HG02588 (cell line): ENCODE data around the gene KLHL15.
"Not testable (repeated sequence)": the region's sequence is repeated elsewhere in the genome, so short reads cannot be mapped to it uniquely, and the experiment has no call there.

Source experiments
- ATAC-seq: cut with Tn5 transposase; IDR thresholded peaks from one replicate; pipeline ENCODE4 v1.9.1; 2021; ENCODE audit warnings: mild to moderate bottlenecking, moderate library complexity; ENCODE audit not compliant: unreplicated experiment

Gene KLHL15

DNA sequence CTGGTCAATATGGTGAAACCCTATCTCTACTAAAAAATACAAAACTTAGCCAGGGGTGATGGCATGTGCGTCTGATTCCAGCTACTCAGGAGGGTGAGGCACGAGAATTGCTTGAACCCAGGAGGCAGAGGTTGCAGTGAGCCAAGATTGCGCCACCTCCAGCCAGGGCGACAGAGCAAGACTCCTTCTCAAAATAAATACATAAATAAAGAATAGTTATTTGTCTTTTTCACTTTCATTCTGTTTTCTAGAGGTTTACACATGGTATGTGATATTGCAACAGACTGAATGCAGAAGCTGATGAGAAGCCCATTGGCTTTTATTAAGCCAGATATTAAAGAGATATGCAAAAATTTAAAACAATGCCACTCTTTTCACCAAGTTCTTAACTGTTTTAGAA is 8.2 kb downstream of the KLHL15 start:
- ATAC-seq, result no peak

DNA sequence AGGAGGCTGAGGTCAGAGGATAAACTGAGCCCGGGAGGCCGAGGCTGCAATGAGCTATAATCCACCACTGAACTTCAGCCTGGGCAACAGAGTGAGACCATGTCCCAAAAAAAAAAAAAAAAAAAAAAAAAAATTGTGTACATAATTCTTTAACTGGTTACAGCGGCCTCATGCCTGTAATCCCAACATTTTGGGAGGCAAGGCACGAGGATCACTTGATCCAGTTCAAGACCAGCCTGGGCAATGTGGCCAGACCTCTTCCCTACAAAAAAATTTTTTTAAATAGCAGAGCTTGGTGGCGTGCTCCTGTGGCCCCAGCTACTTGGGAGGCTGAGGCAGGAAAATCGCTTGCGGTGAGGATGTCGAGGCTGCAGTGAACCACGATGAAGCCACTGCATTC is 9.3 kb downstream of the KLHL15 start:
- ATAC-seq, result no peak

DNA sequence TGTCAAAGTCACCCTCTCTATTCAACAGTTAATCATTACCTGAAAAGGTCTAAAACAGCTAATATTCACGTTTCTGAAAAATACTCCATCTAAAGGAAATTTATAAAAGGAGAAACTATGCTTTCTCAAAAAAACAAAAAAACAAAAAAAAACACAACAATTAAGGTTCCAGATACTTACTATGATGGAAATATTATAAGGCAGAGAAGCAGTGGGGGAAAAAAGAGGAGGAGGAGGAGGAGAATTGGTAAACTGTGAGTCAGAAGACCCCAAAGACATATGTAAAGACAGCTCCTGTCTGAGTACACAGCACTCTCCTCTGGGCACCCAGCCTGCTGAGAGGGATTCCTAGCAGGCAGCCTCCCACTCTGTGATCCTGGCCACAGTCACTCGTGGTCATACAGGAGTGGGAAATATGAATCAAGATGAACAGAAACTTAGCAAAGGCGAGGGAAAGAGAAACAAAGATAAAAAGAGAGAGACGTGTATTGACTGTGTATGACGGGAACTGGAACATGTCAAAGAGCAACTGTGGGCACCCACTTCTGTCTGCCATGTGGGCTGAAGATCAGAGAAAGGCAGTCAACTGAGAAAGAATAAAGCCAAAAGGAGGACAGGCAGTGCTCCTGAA is 12.5 kb downstream of the KLHL15 start:
- peak; percentile 80 for ATAC-seq

DNA sequence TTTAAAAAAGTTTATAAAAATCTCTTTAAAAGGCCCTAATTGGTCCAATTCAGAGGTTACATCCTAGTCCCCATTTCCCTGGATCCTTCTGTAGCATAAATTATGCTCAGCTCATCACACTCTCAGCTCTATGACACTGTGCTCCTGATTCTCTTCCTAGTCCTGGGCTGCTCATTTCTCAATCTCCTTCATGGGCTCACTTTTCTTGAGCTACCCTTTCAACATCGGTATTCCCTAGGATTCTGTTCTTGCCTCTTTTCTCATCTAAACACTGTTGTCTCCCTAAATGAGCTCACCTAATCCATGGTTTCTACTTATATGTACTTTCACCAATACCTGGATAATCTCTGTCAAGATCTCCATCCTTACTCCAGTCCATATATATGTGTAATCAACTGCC is 14.7 kb downstream of the KLHL15 start:
- ATAC-seq, result no peak

DNA sequence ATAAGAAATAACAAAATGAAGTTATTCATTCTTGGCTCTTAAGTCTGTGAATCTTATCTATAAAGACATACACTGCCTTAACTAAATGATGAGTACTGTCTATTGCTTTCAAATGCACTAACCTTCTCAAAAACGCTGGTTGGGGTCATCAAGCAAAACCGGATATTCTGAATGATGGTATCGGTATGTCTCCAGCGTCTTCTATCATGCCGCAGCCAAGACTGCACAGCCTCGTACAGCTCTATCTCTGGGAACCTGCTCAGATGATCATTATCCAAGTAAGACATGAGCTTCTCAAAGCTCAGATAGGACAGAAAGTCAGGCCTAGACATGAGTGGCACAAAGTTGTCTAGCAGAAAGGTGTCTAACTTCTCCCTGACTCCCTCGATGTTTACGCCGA is 21.1 kb downstream of the KLHL15 start:
- no peak for ATAC-seq

DNA sequence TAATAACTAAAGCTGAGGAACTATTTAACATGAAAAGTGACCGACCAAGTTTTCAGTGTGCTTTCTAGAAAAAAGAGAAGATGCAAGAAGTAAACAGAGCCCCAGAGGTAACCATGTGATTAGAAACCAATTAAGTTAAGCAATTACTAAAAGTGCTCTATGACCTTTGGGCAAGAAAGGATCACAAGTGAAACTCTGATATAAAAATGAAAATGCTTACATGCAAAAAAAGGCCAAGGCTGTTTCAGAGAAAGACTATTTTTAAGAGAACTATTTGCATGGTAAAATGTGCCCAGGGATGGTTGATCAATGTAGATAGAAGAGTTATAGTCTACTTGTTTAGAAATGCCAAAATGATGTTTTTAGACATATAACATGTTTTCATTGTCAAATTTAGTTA is 22.0 kb downstream of the KLHL15 start:
- ATAC-seq, result no peak

DNA sequence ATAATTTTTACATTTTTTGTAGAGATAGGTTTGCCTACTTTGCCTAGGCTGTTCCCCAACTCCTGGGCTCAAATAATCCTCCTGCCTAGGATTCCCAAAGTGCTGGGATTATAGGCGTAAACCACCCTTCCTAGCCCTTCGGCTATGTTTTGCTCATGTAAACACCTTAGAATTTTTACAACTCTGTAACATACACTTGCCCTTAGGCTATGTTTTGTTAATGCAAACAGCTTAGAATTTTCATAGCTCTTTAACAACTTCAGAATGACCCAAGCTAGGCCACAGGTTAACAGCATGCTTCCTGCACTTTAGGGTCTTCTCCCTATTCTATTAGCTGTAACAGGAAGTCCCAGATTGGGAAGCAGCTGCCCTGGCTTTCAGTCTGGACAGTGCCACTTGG is 24.2 kb downstream of the KLHL15 start:
- ATAC-seq, result no peak

DNA sequence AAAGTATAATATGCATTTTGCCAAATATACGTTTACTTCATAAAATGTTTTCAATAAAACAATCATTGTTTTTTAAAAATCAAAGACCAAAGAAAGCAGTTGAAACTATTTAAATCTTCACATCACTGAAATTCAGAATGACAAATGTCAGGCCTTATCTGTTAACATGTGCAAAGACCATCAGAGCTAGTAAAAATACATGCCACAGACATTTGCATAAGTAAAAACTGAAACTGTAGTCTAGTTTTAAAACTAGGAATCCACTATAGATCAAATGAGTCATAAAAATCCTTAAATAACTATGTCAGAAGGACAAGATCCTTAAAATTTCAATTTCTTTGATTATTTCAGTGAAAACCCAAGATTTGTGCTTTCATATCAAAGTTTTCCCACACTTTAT is 24.8 kb downstream of the KLHL15 start:
- ATAC-seq, result no peak

DNA sequence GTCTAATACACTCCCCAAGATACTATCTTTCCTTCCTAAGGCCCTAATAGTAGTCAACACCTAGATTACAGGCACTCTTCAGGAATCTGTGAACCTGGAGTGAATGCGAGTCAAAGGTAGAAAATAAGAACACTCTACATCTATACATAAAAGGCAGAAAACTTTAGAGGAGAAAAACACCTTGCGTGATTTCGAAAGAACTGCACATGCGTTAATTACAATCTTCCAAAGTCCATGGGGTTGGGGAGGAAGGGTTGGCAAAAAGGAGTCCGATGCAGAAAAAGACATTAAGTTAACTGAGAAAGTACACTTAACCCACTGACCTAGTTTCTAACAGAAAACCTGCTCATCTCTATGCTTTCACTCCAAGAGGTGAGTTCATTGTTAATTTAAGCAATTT is 27.3 kb downstream of the KLHL15 start:
- ATAC-seq, result no peak

DNA sequence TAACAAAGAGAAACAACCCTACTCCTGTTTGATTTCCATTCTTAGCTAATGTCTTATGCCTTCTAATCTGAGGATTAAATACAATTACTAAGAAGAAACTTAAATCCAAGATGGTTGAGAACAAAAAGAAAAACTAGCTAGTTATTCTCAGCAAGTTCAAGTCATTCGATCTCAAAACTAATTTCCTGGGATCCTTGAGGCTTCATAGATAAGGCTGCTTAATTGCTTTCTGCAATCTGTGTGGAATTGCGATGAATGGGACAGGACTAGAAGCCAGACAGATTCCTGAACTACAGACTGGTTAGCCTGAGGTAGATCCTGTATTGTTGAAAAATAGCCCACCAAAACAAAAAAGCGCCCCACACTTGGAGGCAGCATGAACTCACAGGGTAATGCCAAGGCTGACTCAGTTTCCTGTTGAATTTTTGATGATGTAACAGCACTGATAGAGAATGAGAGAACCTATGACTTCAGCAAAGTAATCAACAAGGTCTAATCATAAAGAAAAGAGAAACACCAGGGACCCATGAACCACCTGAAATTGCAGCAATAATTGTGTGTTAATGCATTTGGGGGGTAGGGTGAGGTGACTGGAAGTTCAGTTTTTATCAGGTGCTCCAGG is 33.9 kb downstream of the KLHL15 start:
- ATAC-seq, result no peak

DNA sequence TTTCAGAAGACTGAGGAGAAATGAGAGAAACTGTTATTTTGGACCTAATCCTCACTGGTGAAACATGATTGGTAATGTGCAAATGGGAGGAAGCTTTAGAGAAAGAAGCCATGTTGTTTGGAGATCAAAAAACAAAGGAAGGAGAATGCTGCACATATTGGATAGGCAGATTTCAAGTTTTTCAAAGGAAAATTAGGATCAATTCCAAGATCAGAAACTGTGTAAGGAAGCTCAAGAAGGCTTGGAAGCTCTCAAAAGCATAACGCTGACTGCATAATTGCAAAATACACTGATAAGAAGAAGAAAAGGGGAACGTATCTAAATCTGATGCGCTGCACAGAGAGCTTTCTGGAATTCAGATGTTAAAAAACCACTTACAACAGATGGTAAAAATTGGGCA is 34.6 kb downstream of the KLHL15 start:
- ATAC-seq, result no peak

DNA sequence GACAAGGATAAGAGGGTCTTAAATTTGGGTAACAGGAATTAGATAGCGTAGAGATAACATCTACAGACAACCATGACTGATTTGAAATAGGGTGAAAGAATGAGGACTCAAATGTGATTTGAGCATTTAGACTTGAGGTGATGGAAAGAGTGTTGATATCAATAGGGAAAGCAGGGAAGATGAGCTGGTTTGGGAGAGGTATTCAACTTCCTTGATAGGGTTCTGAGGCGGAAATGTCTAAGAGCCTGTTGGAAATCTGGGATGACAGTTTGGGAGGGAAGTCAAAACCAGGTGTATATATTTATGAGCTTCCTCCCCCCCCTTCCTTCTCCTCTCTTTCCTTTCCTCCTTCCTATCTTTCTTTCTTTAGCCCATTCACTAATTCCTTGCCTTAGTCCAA is 36.5 kb downstream of the KLHL15 start:
- ATAC-seq, result no peak

DNA sequence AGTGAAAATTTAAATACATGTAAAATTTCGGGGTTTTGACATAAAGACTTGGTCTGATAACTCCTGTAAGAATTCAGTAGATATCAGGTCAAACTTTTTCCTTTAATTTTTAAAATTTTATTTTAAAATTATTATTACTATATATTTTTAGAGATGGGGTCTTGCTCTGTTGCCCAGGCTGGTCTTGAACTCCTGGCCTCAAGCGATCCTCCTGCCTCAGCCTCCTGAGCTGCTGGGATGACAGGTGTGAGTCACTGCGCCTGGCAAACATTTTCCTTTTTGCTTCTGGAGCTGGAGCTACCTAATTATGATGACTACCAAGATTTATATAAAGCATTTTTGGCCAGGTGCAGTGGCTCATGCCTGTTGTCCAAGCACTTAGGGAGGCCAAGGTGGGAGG is 37.3 kb downstream of the KLHL15 start:
- no peak for ATAC-seq

DNA sequence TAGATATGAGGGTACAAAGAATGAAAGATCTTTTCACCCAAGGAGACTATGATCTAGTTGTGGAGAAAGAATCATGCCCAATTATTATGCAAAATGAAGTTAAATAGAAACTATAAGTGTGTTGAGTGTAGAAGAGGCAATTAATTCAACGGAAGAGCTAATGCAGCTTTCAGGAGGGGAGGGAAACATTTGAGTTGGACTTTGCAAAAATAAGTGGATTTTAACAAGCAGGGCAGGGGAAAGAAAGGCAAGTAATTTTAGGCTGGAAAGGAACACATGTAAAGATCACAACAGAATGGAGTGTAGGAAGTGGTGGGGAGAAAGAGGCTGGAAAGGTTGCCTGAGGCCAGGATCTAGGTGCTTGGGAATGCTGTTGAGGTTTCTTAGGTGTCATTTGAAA is 44.1 kb downstream of the KLHL15 start:
- no peak for ATAC-seq

DNA sequence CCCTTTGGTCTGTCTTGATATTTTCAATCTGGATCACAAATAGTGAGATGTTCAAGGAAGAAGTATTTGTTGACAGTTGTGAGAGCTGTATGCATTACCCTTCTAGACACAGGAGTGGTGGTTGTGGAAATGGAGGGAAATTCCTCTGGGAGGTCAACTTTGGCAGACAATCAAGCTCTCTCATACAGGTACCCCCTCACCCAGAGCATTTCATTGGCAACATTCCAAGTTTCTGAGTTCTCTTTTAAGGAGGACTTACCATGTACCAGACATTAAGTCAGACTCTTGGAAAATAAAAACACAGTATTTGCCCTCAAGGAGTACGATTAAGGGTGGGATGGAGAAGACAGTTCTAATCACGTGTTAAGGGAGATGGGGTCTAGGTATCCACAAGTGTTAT is 45.3 kb downstream of the KLHL15 start:
- ATAC-seq, result no peak

DNA sequence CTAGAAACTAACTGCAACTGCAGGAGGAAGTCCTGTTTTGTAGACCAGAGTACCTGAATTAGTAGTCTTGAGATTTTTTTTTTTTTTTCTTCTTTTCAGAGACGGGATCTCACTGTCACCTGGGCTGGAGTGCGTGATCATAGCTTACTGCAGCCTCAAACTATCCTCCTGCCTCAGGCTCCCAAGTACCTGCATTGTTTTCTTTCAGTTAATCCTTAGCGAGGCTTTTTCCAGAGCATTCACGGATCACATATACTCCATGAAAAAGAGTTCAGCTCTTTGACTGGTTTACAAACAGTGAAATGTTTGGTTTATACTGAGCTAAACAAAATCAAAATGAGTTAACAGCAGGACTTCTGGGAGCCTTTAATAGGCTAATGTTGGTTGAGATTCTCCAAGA is 45.8 kb downstream of the KLHL15 start:
- ATAC-seq, result no peak

DNA sequence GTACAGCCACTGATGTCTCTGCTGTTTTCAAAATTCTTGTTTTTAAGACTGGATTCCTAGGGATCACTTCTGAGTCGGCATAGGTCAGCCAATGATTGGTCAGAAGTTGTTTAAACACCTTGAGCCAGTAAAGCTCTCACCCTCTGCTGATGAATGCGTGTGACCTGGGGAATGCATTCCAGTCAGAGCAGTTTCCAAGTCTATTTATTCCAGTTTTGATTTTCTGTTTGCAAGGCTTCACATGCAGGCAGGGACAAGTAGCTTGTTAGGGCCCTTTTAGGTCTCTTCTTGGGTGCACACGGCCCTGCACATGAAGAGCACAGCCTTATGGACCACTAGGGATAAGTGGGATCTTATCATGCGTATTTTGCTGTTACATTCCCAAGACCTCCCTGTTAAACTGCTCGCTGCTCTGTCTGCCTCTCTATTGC is 47.0 kb downstream of the KLHL15 start:
- ATAC-seq, result no peak

DNA sequence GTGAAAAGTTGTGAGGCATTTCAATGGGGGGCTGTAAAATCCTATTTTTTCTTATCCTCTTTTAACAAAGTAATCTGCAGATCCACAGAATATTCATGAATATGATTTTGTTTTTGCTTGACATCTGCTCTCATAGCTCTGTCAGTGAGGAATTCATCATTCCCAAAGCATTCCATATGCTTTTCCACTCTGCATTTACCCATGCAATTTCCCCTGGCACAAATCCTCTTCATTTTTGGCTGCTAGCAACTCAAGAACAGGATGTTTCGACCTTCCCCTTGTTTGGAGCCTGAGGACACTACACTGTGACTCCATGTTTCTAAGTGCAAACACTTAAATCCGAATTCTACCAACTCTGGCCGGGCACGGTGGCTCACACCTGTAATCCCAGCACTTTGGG is 48.5 kb downstream of the KLHL15 start:
- ATAC-seq, result no peak

DNA sequence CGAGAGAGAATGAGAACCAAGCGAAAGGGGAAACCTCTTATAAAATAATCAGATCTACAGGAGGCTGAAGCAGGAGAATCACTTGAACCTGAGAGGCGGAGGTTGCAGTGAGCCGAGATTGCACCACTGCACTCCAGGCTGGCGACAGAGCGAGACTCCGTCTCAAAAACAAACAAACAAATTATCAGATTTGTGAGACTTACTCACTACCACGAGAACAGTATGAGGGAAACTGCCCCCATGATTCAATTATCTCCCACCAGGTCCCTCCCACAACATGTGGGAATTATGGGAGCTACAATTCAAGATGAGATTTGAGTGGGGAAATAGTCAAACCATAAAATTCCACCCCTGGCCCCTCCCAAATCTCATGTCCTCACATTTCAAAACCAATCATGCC is 61.4 kb downstream of the KLHL15 start:
- ATAC-seq, result not testable (repeated sequence)

DNA sequence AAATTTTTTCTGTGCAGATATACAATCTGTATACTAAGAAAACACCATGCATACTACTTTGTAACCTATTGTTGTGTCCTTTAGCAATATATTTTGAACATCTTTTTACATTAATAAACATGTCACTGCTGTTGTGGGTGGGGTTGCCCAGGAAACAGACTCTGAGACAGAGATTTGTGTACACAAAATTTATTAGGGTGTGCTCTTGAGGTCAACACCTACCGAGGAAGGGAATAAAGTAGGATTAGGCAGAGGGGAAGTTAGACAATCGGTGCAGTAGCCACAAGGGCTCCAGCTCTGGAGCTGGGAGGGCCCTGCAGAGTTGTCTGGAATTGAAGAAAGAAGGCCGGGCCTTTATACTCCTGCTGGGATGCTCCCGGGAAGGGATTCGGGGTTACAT is 62.8 kb downstream of the KLHL15 start:
- no peak for ATAC-seq

DNA sequence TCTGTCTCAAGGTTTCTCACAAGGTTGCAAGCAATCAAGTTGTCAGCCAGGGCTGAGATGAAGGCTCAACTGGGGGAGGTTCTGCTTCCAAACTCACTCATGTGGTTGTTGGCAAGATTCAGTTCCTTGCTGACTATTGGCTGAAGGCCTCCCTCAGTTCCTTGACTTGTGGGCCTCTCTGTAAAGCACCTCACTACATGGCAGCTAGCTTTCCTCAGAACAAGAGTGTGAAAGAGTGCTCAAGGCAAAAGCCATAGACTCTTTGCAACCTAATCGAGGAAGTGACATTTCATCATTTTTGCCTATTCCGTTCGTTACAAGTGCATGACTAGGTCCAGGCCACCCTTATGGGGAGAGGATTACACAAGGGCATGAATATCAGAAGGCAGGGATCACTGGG is 67.2 kb downstream of the KLHL15 start:
- no peak for ATAC-seq

DNA sequence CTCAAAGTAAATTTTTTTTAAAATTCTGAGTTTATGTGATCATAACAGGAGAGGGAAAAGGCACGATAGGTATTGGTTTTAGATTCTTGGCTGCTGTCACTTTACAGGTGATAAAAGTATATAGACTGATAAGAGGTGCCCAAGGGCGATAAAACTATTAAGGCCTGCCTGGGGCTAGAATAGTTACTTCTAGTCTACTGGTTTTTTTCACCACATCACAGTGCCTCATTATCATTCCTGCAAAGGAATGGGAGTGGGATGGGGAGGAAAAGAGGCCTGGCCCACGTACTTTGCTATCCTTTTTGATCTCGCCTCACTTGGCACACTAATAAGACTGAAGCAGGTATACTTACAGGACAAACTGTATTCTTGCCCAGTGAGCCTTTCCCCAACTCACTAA is 72.6 kb downstream of the KLHL15 start:
- no peak for ATAC-seq

DNA sequence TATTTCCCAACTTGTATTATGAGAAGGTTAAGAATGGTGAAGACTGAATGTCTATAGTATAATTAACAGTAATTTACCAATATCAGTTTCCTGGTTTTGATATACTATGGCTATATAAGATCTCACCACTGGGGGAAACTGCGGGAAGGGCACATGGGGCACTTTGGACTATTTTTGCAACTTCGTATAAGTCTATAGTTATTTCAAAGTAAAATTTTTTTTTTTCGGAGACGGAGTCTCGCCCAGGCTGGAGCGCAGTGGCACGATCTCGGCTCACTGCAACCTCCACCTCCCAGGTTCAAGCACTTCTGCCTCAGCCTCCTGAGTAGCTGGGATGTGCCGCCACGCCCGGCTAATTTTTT is 73.1 kb downstream of the KLHL15 start:
- no peak for ATAC-seq
